ENCODE measurements around the gene ADD1. TPM values are rescaled to one million over a fixed set of nuclear protein-coding genes. Genes with fewer than 3 reads are reported as not detected.
A peak's percentile ranks its signal among the peaks of the same experiment; 100 is the strongest.

The ADD1 gene
- total and polyA plus RNA-seq, 7 experiments from 2014 or later: 152 to 300 (median 260) TPM

DNA sequence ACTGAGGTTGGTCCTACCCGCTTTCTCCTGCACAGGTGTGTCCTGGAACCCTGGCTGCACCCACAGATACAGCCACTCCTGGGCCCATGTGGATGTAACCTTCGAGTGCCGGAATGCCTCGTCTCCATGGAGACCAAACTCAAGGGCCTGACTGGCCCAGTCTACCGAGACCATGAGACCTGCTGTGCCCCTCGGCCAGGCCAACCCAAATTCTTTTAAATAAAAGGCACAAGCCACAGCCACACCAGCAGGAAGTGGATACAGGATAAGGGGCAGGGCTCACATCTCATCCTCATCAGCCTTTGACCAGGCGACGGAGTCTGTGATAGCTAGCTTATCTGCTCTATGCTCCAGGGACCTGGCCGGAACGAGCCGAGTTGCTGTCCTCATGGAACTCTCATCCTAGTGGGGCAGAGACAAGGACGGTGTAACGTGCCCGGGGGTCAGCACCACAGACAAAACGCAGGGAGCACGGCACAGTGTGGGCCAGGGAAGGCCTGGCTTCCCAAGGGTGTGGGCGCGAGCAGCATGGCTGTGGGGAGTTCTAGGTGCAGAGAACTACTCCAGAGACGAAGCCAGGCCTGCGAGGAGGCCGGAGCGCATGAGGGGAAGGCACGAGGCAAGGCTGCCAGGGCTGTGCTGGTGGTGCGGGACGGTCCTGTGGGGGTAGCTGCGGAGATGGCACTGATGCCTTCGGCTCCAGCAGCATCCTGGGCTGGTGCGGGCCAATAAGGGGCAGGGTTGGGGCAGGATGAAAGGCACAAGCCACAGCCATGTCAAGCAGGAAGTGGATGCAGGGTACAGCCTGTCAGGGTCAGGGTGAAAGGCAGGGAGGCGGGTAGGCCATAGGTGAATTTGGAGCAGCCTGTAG lies 96.9 kb downstream of the ADD1 start:
- DNase-seq (peak in 1 of 9 donors; percentile 19), ATAC-seq (no peak)
- peaks cover 10 to 81% (median 16%) of the 10 kb centered on the region in 3 experiments for H3K36me3 ChIP-seq (ENCODE audit: control insufficient read depth in 2 of 3, insufficient read depth in 3 of 3, low read length in 3 of 3)
- H3K4me1 ChIP-seq (ENCODE audit: control insufficient read depth in 2 of 2, insufficient read depth in 2 of 2, low read length in 2 of 2): peaks cover 10 to 41% of the 10 kb centered on the region in 2 donors
- CTCF ChIA-PET: no interaction called here
- Mint-ChIP-seq H3K27me3 (no peaks in the 10 kb centered on the region), H3K27ac (peak overlapping the region in 1 of 9 donors; percentile 14), H3K9me3 (peaks cover 0 to 1% (median 0%) of the 10 kb centered on the region in 11 donors), H3K36me3 (peaks cover 0 to 33% (median 14%) of the 10 kb centered on the region in 5 donors), H3K4me1 (peaks cover 6 to 29% (median 22%) of the 10 kb centered on the region in 7 donors), H3K4me3 (no peak overlapping the region)
- intact Hi-C loops (cut with micrococcal nuclease): no loop called here
- no peak overlapping the region for H3K27ac ChIP-seq (ENCODE audit: low read depth, low read length)
- POLR2A ChIA-PET: interaction anchor here (1.2 kb wide), 1 partner anchor 18 kb away, joined by 3 read pairs; no protein-coding TSS in a partner anchor
- H3K27me3 ChIP-seq (ENCODE audit: control insufficient read depth in 2 of 2, insufficient read depth in 2 of 2, low read length in 2 of 2): no peaks in the 10 kb centered on the region
- no peak overlapping the region for H3K4me3 ChIP-seq (ENCODE audit: low read length)
- H3K9me3 ChIP-seq (ENCODE audit: control insufficient read depth in 2 of 3, low read length in 3 of 3): no peaks in the 10 kb centered on the region

- H3K27ac Mint-ChIP-seq: peak overlapping the region in 1 of 9 donors; percentile 14
- H3K36me3 Mint-ChIP-seq: peaks cover 3 to 40% (median 18%) of the 10 kb centered on the region in 5 donors
- H3K27me3 Mint-ChIP-seq: no peaks in the 10 kb centered on the region
- H3K4me1 Mint-ChIP-seq: peaks cover 9 to 23% (median 14%) of the 10 kb centered on the region in 7 donors
- ATAC-seq (no peak), DNase-seq (peak in 1 of 9 donors; percentile 16)
- intact Hi-C loops (cut with micrococcal nuclease): no loop called here
- no peaks in the 10 kb centered on the region for H3K9me3 ChIP-seq (ENCODE audit: control insufficient read depth in 2 of 3, low read length in 3 of 3)
- CTCF ChIA-PET: no interaction called here
- H3K27ac ChIP-seq (ENCODE audit: low read depth, low read length): no peak overlapping the region
- H3K4me1 ChIP-seq (ENCODE audit: control insufficient read depth in 2 of 2, insufficient read depth in 2 of 2, low read length in 2 of 2): peaks cover 2 to 35% of the 10 kb centered on the region in 2 donors
- POLR2A ChIA-PET: interaction anchor here (1.2 to 1.9 kb wide), 2 partner anchors 18 to 22 kb away, joined by 3 to 6 read pairs; partner anchors contain the start of genes GRK4 and NOP14
- no peak overlapping the region for H3K4me3 ChIP-seq (ENCODE audit: low read length)
- peaks cover 13 to 89% (median 22%) of the 10 kb centered on the region in 3 experiments for H3K36me3 ChIP-seq (ENCODE audit: control insufficient read depth in 2 of 3, insufficient read depth in 3 of 3, low read length in 3 of 3)
- H3K9me3 Mint-ChIP-seq: peaks cover 0 to 1% (median 0%) of the 10 kb centered on the region in 11 donors
- H3K27me3 ChIP-seq (ENCODE audit: control insufficient read depth in 2 of 2, insufficient read depth in 2 of 2, low read length in 2 of 2): no peaks in the 10 kb centered on the region
- no peak overlapping the region for H3K4me3 Mint-ChIP-seq
Measured at GRCh38 chr4:2941138-2942036, 97.7 kb downstream of the ADD1 start.

- DNase-seq: no peak
- Mint-ChIP-seq H3K4me3 (no peak overlapping the region), H3K9me3 (peaks cover 0 to 1% (median 0%) of the 10 kb centered on the region in 11 donors), H3K27ac (peak overlapping the region in 1 of 9 donors; percentile 20), H3K4me1 (peaks cover 2 to 16% (median 7%) of the 10 kb centered on the region in 7 donors), H3K36me3 (peaks cover 8 to 37% (median 22%) of the 10 kb centered on the region in 5 donors), H3K27me3 (no peaks in the 10 kb centered on the region)
- peak; percentile 10 for ATAC-seq
- H3K9me3 ChIP-seq (ENCODE audit: control insufficient read depth in 2 of 3, low read length in 3 of 3): no peaks in the 10 kb centered on the region
- no peak overlapping the region for H3K27ac ChIP-seq (ENCODE audit: low read depth, low read length)
- H3K4me1 ChIP-seq (ENCODE audit: control insufficient read depth in 2 of 2, insufficient read depth in 2 of 2, low read length in 2 of 2): peaks cover 0 to 28% of the 10 kb centered on the region in 2 donors
- ChIA-PET POLR2A (interaction anchor here (1.9 kb wide), 1 partner anchor 21 kb away, joined by 6 read pairs; the partner anchor contains the start of genes GRK4 and NOP14), CTCF (no interaction called here)
- peaks cover 13 to 96% (median 24%) of the 10 kb centered on the region in 3 experiments for H3K36me3 ChIP-seq (ENCODE audit: control insufficient read depth in 2 of 3, insufficient read depth in 3 of 3, low read length in 3 of 3)
- no peaks in the 10 kb centered on the region for H3K27me3 ChIP-seq (ENCODE audit: control insufficient read depth in 2 of 2, insufficient read depth in 2 of 2, low read length in 2 of 2)
- H3K4me3 ChIP-seq (ENCODE audit: low read length): no peak overlapping the region
- intact Hi-C loops (cut with micrococcal nuclease): no loop called here
Measured at GRCh38 chr4:2942037-2942531, 98.4 kb downstream of the ADD1 start.

DNA sequence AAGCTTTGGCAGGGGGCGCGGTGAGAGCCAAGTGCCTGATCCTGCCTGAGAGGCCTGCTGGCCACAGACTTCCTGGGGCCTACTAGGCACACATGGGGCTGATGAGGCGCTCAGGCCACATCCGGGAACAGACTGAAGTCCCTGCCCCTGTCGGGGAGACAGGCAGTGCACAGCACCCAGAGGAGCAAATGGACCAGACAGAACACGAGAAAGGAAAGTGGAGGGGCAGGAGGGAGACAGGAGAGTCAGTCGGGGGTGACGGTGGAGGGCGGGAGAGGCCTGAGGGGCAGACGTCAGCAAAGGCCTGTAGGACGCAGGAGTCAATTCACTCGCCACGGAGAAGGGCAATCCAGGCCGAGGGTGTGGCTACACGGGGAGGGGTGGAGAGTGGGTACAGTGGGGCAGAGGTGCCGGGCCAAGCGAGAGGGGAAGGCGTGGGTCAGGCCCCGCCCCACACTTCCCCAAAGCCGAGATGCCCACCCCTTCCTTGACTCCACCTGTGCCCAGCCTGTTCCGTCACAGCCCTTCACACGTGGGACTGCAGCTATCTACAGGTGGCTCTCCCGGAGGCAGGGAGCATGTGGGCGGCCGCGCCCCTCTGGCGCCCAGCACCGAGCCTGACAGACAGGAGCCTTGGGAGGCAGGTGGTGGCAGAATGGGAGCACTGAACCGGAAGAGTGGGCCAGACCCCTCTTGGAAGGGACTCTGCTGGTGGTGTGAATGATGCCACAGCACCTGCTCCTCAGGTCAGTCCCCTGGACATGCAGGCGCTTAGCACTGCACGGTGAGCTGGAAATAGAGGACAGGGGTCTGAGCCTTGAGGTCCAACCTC lies 99.1 kb downstream of the ADD1 start:
- Histone ChIP-seq H3K9me3 (ENCODE audit: control insufficient read depth in 2 of 3, low read length in 3 of 3) (no peaks in the 10 kb centered on the region), H3K4me1 (ENCODE audit: control insufficient read depth in 2 of 2, insufficient read depth in 2 of 2, low read length in 2 of 2) (peaks cover 0 to 21% of the 10 kb centered on the region in 2 donors), H3K27ac (ENCODE audit: low read depth, low read length) (no peak overlapping the region), H3K4me3 (ENCODE audit: low read length) (no peak overlapping the region), H3K27me3 (ENCODE audit: control insufficient read depth in 2 of 2, insufficient read depth in 2 of 2, low read length in 2 of 2) (no peaks in the 10 kb centered on the region), H3K36me3 (ENCODE audit: control insufficient read depth in 2 of 3, insufficient read depth in 3 of 3, low read length in 3 of 3) (peaks cover 14 to 96% (median 24%) of the 10 kb centered on the region in 3 experiments)
- ChIA-PET POLR2A (interaction anchor here (0.8 to 1.9 kb wide), 3 partner anchors 20 to 1082 kb away, joined by 3 to 6 read pairs (median 3); partner anchors contain the start of genes GRK4 and NOP14), CTCF (no interaction called here)
- Mint-ChIP-seq H3K36me3 (peaks cover 8 to 40% (median 22%) of the 10 kb centered on the region in 5 donors), H3K27ac (peak overlapping the region in 2 of 9 donors; percentile 12 to 20), H3K4me3 (no peak overlapping the region), H3K4me1 (peaks cover 0 to 16% (median 5%) of the 10 kb centered on the region in 7 donors), H3K27me3 (no peaks in the 10 kb centered on the region), H3K9me3 (peaks cover 0 to 1% (median 0%) of the 10 kb centered on the region in 11 donors)
- DNase-seq (no peak), ATAC-seq (peak; percentile 48)
- intact Hi-C loops (cut with micrococcal nuclease): no loop called here

DNA sequence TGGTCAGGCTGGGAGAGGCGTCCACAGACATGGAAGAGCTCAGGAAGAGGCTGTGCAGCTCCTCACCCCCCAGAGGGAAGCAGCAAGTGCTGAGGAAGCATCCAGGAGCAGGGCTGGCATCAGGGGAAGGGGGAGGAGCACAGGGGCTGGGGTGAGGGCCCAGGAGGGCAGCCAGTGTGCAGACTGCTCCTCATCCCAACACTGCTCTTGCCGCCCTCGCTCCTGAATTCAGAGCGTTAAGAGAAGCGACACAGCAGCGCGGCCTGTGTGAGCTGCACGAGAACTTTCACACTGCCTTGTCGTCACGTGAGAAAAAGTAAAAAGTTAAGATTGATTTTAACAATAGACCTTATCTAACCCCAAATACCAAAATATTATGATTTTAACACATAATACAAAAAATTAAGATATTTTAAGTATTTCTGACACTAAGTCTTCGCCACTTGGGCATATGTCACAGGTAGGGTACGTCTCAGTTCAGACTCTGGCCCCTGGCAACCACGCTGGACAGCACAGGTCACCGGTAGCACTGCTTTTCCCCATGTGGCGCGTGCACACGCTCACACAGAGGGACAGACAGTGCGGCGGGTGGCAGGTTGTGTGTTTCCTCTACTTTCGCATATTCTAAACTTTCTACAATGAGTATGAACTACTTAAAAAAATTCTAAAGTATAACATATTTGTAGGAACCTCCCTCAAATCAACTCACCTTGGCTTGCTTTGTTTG lies 99.9 kb downstream of the ADD1 start:
- intact Hi-C loops (cut with micrococcal nuclease): no loop called here
- Histone ChIP-seq H3K36me3 (ENCODE audit: control insufficient read depth in 2 of 3, insufficient read depth in 3 of 3, low read length in 3 of 3) (peaks cover 19 to 98% (median 21%) of the 10 kb centered on the region in 3 experiments), H3K4me3 (ENCODE audit: low read length) (no peak overlapping the region), H3K4me1 (ENCODE audit: control insufficient read depth in 2 of 2, insufficient read depth in 2 of 2, low read length in 2 of 2) (peaks cover 0 to 19% of the 10 kb centered on the region in 2 donors), H3K27me3 (ENCODE audit: control insufficient read depth in 2 of 2, insufficient read depth in 2 of 2, low read length in 2 of 2) (no peaks in the 10 kb centered on the region), H3K9me3 (ENCODE audit: control insufficient read depth in 2 of 3, low read length in 3 of 3) (no peaks in the 10 kb centered on the region), H3K27ac (ENCODE audit: low read depth, low read length) (no peak overlapping the region)
- peaks cover 0 to 16% (median 5%) of the 10 kb centered on the region in 7 donors for H3K4me1 Mint-ChIP-seq
- peaks cover 12 to 42% (median 27%) of the 10 kb centered on the region in 5 donors for H3K36me3 Mint-ChIP-seq
- ChIA-PET POLR2A (interaction anchor here (0.8 to 1.9 kb wide), 6 partner anchors 8 to 1083 kb away, joined by 3 to 6 read pairs (median 4); partner anchors contain the start of genes GRK4 and NOP14), CTCF (interaction anchor here (0.6 kb wide), 1 partner anchor 219 kb away, joined by 3 read pairs; no protein-coding TSS in a partner anchor)
- H3K4me3 Mint-ChIP-seq: no peak overlapping the region
- H3K27me3 Mint-ChIP-seq: no peaks in the 10 kb centered on the region
- peak in 1 of 9 donors; percentile 18 for DNase-seq
- H3K9me3 Mint-ChIP-seq: peaks cover 0 to 1% (median 0%) of the 10 kb centered on the region in 11 donors
- peak overlapping the region in 3 of 9 donors; percentile 12 to 84 (median 28) for H3K27ac Mint-ChIP-seq
- ATAC-seq: no peak
